D341Med (cell line): Measurements from ENCODE around the gene PPIE.

Source experiments
- DNase-seq: peaks from one replicate; pipeline ENCODE4 v3.0.0; 2012; ENCODE audit warnings: low spot score

Gene PPIE

GRCh38 chr1:39720094-39720999 is 18.3 kb upstream of the PPIE start:
- DNase-seq: peak; percentile 32

- DNase-seq: no peak
Observed at GRCh38 chr1:39721664-39722063, 17.0 kb upstream of the PPIE start.

GRCh38 chr1:39722495-39722894 is 16.2 kb upstream of the PPIE start:
- no peak for DNase-seq

GRCh38 chr1:39726600-39726999 is 12.1 kb upstream of the PPIE start:
- no peak for DNase-seq

GRCh38 chr1:39727221-39727931 is 11.3 kb upstream of the PPIE start:
- no peak for DNase-seq

GRCh38 chr1:39727932-39728317 is 10.8 kb upstream of the PPIE start:
- no peak for DNase-seq

GRCh38 chr1:39729030-39729429 is 9.7 kb upstream of the PPIE start:
- no peak for DNase-seq

- no peak for DNase-seq
Observed at GRCh38 chr1:39729842-39730241, 8.8 kb upstream of the PPIE start.

GRCh38 chr1:39732730-39733129 is 6.0 kb upstream of the PPIE start:
- DNase-seq: no peak

- DNase-seq: no peak
Observed at GRCh38 chr1:39733161-39733560, 5.5 kb upstream of the PPIE start.

- no peak for DNase-seq
Observed at GRCh38 chr1:39735731-39736130, 3.0 kb upstream of the PPIE start.

- no peak for DNase-seq
Observed at GRCh38 chr1:39737546-39738169, 1.0 kb upstream of the PPIE start.

- DNase-seq: no peak
Observed at GRCh38 chr1:39745016-39745670, 6.5 kb downstream of the PPIE start.

- DNase-seq: no peak
Observed at GRCh38 chr1:39751595-39751994, 12.9 kb downstream of the PPIE start.

- no peak for DNase-seq
Observed at GRCh38 chr1:39752703-39753102, 14.0 kb downstream of the PPIE start.

GRCh38 chr1:39753132-39754025 is 14.7 kb downstream of the PPIE start:
- no peak for DNase-seq

- no peak for DNase-seq
Observed at GRCh38 chr1:39754026-39754570, 15.4 kb downstream of the PPIE start.

- DNase-seq: no peak
Observed at GRCh38 chr1:39754906-39755504, 16.3 kb downstream of the PPIE start.

- no peak for DNase-seq
Observed at GRCh38 chr1:39755965-39756659, 17.4 kb downstream of the PPIE start.

GRCh38 chr1:39757501-39757900 is 18.8 kb downstream of the PPIE start:
- DNase-seq: no peak
